GM19372 (cell line): ENCODE data around the gene SETD2.
"Not testable (repeated sequence)": the region's sequence is repeated elsewhere in the genome, so short reads cannot be mapped to it uniquely, and the experiment has no call there.

Experiments
- ATAC-seq: cut with Tn5 transposase; IDR thresholded peaks from one replicate; pipeline ENCODE4 v1.9.1; 2021; ENCODE audit warnings: mild to moderate bottlenecking, low read depth, moderate library complexity; ENCODE audit not compliant: unreplicated experiment

SETD2 gene

GRCh38 chr3:47156396-47156795 lies 7.5 kb downstream of the SETD2 start:
- no peak for ATAC-seq

DNA sequence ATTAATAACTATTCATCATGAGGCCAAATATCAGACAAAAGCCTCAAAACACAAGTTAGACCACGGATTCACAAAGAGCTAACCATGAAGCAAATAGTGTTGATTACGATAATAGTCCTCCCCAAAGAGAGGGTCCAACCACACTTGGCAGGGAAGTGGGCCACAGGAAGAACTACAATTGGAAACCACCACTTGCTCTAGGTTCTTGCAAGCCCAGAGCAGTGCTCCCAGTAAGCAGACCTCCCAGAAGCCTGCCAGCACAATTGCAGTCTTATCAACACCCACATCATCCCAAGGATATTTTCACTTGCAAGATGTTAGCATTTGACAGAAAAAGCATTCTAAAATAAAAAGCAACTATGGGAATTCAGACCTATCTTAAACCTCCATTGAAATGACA lies 11.3 kb downstream of the SETD2 start:
- no peak for ATAC-seq

DNA sequence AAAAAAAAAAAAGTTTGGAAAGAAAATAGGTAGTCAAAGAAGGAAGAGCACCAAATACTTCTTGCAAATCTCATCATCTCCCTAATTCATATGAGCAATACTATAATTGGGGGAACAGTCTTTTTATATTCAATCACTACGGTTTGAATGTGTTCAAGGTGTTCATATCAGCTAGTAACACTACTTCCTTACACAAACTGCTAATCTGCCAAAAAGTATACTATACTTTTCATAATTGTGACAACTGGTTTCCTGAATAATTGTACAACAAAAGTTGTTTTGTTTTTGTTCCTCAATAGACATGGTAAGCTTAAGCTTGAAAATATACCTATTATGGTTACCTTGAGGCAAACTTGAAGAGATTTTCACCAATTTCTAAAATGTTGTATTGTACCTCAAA lies 12.1 kb downstream of the SETD2 start:
- no peak for ATAC-seq

GRCh38 chr3:47149339-47149933 lies 14.5 kb downstream of the SETD2 start:
- no peak for ATAC-seq

DNA sequence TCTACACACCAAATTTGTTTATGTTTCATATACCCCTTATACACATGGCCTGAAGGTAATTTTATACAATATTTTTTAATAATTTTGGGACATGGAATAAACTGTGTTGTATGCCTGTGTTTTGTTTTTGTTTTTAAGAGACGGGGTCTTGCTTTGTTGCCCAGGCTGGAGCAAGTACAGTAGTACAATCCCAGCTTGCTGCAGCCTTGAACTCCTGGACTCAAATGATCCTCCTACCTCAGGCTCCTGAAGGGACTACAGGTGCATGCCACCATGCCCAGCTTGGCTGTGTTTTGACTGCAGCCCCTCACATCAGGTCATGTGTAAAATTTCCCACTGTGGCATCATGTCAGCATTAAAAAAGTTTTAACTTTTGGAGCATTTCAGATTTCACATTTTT lies 18.6 kb downstream of the SETD2 start:
- no peak for ATAC-seq

DNA sequence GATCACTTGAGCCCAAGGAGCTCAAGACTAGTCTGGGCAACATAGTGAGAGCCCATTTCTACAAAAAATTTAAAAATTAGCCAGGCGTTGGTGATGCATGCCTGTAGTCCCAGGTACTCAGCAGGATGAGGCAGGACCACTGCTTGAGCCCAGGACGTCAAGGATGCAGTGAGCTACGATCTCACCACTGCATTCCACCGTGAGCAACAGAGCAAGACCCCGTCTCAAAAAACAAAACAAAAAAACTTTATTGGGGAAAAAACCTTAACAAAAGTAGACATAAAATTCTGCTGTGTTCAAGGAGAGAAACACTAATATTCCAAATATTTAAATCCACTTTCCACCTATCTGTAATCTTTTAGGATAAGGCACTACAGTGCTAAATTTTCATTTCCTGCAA lies 20.8 kb downstream of the SETD2 start:
- ATAC-seq: no peak

- ATAC-seq: not testable (repeated sequence)
These were observed 21.4 kb downstream of the SETD2 start for GRCh38 chr3:47142536-47142935.

- ATAC-seq: peak; percentile 92
These were observed 22.9 kb downstream of the SETD2 start for GRCh38 chr3:47140973-47141461.

- ATAC-seq: not testable (repeated sequence)
These were observed 23.4 kb downstream of the SETD2 start for GRCh38 chr3:47140553-47140952.

DNA sequence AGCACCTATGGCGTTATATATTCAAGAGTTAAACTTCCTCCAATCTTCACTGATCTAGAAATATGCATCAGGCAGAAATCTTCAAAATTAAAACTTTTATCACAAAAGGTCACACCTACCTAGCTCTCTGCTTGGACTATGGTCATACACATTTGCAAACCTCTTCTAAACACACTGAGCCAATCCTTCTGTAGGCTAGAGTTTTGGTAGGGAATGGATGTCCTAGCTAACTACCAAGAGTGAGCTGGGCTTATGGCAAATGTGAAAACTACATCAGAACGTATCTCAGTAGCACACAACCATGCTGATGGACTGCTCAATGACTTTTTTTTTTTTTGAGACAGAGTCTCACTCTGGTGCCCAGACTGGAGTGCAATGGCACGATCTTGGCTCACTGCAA lies 29.6 kb downstream of the SETD2 start:
- no peak for ATAC-seq

GRCh38 chr3:47133641-47134040 lies 30.3 kb downstream of the SETD2 start:
- ATAC-seq: no peak

- no peak for ATAC-seq
These were observed 33.4 kb downstream of the SETD2 start for GRCh38 chr3:47130557-47130956.

DNA sequence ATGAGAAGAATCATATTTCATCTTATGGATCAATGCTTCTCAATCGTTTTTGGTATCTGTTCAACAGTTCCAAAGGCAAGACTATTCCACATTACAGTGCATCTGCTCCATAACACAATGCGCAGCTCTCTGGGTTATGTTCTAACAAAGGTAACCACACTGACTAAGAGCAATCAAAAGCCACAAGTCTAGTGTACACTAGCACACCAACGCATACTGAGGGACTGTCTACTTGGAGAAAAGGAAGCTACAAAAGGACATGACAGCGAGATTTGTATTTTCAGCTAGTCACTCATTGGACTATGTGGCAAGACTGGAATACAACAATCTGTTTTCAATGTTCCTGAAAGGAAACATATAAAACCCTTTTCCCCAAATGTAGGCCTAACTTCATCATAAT lies 35.8 kb downstream of the SETD2 start:
- ATAC-seq: no peak

DNA sequence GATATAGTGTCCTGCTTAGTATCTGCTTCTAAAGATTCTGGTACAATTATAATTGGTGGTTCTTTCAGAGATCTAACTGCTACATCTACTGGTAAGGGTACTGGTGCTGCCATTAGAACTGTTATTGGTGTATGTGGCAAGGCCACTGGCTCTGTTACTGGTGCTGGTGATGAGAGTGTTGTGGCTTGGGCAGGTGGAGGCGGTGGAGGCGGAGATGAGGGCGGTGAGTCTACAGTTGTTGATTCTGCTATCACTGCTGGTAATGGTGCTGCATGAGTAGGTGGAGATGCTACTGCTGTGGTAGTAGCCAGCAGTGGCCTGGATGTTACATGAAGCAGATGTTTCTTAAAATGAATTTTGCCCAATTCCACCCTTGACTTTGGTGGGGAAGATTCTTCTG lies 40.1 kb downstream of the SETD2 start:
- no peak for ATAC-seq

DNA sequence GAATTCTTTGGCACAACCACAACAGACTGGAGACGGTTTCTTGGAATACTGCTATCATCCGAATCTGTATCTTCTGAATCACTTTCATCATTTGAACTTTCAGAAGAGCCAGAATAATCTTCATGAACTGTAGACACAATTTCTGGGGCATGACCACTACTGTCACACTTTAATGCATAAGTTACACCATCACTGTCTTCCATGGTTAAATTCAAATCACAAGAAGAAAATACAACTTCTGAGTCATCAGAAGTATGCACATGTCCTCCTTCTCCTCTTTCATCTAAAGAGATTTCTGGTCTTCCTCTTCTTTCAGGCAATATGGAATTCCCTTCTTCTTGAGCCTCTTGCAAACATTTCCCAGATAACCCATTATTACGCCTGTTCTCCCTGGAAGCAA lies 42.5 kb downstream of the SETD2 start:
- no peak for ATAC-seq

DNA sequence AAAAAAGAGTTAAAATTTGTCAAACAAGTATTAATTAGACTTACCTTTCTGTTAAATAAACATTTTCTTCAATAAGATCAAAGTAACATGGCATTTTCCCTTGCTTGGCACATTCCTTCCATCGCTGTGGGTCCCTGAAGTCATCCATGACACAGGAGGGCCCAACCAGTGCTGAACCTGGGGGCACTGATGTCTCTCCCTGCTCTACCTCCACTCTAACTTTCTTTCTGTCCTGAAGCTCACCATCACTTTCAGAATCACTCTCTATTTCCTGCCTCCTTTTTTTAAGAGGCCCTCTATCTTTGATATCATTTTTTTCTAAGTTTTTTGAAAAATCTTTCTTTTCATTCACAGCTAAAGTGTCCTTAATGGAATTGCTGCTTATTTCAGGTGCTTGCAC lies 43.8 kb downstream of the SETD2 start:
- ATAC-seq: no peak

- not testable (repeated sequence) for ATAC-seq
These were observed 44.5 kb downstream of the SETD2 start for GRCh38 chr3:47119387-47119786.

DNA sequence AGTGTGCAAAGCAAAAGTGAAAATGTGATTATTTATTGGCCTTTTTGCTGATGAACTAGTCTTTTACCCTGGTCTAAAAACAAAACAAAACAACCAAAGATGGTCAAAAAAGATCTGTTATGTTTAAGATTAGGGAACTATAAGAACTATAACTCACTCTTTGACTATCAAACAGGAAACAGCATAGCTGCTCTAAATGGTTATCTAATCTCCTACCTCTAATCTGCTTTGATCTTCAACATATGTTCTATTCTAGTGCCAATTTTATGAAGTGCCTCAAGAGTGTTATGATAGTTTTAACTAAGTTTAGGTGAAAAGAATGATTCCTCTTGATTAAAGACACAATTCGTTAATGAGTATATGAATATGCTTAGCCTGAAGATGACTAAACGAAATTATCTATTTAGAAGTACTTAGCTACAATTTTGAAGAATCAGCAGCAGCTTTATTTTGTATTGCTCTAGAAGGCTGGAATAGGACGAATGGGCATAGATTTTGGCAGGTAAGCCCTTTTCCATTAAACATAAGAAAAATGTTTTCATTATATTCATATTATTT lies 46.0 kb downstream of the SETD2 start:
- ATAC-seq: no peak

- ATAC-seq: not testable (repeated sequence)
These were observed 48.4 kb downstream of the SETD2 start for GRCh38 chr3:47115524-47115923.

GRCh38 chr3:47113669-47114365 lies 50.1 kb downstream of the SETD2 start:
- no peak for ATAC-seq

- ATAC-seq: no peak
These were observed 50.9 kb downstream of the SETD2 start for GRCh38 chr3:47112997-47113396.

GRCh38 chr3:47109393-47109792 lies 54.5 kb downstream of the SETD2 start:
- no peak for ATAC-seq
